Measurements from ENCODE around the gene SPINT2. TPM values are rescaled to one million over a fixed set of nuclear protein-coding genes. Genes with fewer than 3 reads are reported as not detected.

Gene SPINT2
- total RNA-seq, 1 donor from 2014 or later, result 71.0 TPM

DNA sequence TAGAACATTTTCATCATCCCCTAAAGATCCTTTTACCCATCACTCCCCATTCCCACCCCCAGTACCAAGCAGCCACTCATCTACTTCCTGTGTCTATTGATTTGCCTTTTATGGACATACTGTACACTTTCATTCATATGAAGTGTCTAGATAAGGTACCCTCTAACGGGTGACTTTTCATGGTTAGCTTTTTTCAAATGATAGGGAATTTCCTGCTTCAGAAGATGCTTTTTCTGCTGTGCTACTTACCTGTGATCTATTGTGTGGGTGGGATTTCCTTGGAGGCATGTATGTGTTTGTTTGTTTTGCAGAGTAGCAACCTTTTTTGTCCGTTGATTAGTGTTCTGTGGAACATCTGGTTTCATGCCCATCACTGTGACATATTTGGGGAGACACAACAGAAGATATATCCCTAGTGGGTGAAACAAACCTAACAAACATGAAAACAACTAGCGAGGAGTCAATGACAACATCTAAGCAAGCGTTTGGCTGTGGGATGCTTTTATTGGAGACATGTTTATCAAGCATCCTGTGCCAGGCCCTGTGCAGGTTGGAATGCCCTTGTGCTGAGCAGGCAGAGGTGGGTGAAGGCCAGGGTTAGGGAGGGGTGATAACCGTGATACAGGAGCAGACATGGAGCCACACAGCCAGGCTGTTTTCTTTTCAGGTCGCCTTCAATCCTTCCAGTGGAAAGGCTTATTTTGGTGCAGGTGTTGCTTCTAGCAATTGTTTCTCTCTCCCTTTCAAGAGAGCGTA is 17.6 kb downstream of the SPINT2 start:
- Mint-ChIP-seq H3K4me1 (peaks cover 10% of the 10 kb centered on the region), H3K36me3 (no peaks in the 10 kb centered on the region), H3K27me3 (ENCODE audit: insufficient read depth, low read depth) (peaks cover 6% of the 10 kb centered on the region), H3K27ac (no peak overlapping the region), H3K4me3 (no peak overlapping the region), H3K9me3 (no peaks in the 10 kb centered on the region)
- H3K4me1 ChIP-seq, result peaks cover 5% of the 10 kb centered on the region
- no peak overlapping the region for H3K4me2 ChIP-seq
- H4K20me1 ChIP-seq (ENCODE audit: low read depth), result peaks cover 21% of the 10 kb centered on the region
- no peak overlapping the region for H3K9ac ChIP-seq
- no peaks in the 10 kb centered on the region for H3K36me3 ChIP-seq
- no peak for DNase-seq (ENCODE audit: low spot score)
- no peaks in the 10 kb centered on the region for H3K27me3 ChIP-seq
- TF ChIP-seq CTCF (IDR thresholded peaks at IDR 0.05) (no peak), EZH2phosphoT487 (IDR thresholded peaks at IDR 0.05) (no peak), EZH2 (IDR thresholded peaks at IDR 0.05) (no peak)
- no peak overlapping the region for H3K27ac ChIP-seq
- peaks cover 47% of the 10 kb centered on the region for H3K79me2 ChIP-seq (ENCODE audit: low read depth)
- peaks cover 7% of the 10 kb centered on the region for H3F3A ChIP-seq (ENCODE audit: low read depth)
- H2AFZ ChIP-seq (replicated peaks), result no peak overlapping the region
- H3K4me3 ChIP-seq, result no peak overlapping the region
- H3K9me3 ChIP-seq (ENCODE audit: low read depth), result no peaks in the 10 kb centered on the region

DNA sequence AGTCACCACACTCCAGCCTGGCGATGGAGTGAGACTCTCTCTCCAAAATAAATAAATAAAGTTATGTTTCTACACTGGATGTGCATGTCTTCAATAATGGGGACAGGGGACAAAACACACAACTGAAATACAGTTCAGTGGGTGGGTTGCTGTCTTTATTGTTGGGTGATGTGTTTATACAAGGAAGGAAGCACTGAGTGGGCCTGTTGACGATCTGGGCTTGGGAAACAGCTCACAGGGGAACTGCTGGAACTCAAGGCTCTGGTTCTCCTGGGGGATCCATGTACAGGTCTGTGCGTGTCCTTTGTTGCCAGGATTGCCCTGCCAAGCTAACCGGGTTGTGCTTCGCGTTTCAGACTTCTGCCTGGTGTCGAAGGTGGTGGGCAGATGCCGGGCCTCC is 18.9 kb downstream of the SPINT2 start:
- Histone ChIP-seq H3K4me3 (no peak overlapping the region), H3K36me3 (no peaks in the 10 kb centered on the region), H3F3A (ENCODE audit: low read depth) (no peaks in the 10 kb centered on the region), H3K4me1 (no peaks in the 10 kb centered on the region), H3K27me3 (no peaks in the 10 kb centered on the region), H3K27ac (no peak overlapping the region), H4K20me1 (ENCODE audit: low read depth) (peaks cover 10% of the 10 kb centered on the region), H2AFZ (replicated peaks) (no peak overlapping the region), H3K9ac (no peak overlapping the region), H3K79me2 (ENCODE audit: low read depth) (peaks cover 38% of the 10 kb centered on the region), H3K9me3 (ENCODE audit: low read depth) (no peaks in the 10 kb centered on the region), H3K4me2 (no peak overlapping the region)
- H3K27me3 Mint-ChIP-seq (ENCODE audit: insufficient read depth, low read depth), result peaks cover 6% of the 10 kb centered on the region
- H3K4me1 Mint-ChIP-seq, result peaks cover 10% of the 10 kb centered on the region
- no peaks in the 10 kb centered on the region for H3K9me3 Mint-ChIP-seq
- H3K27ac Mint-ChIP-seq, result no peak overlapping the region
- no peak for DNase-seq (ENCODE audit: low spot score)
- TF ChIP-seq CTCF (IDR thresholded peaks at IDR 0.05), result no peak
- no peak overlapping the region for H3K4me3 Mint-ChIP-seq
- no peaks in the 10 kb centered on the region for H3K36me3 Mint-ChIP-seq

- Histone ChIP-seq H2AFZ (replicated peaks) (no peak overlapping the region), H3K4me1 (no peaks in the 10 kb centered on the region), H3K36me3 (no peaks in the 10 kb centered on the region), H3K79me2 (ENCODE audit: low read depth) (peaks cover 27% of the 10 kb centered on the region), H3F3A (ENCODE audit: low read depth) (no peaks in the 10 kb centered on the region), H3K9ac (no peak overlapping the region), H3K27me3 (no peaks in the 10 kb centered on the region), H3K4me2 (no peak overlapping the region), H3K4me3 (no peak overlapping the region), H3K9me3 (ENCODE audit: low read depth) (no peaks in the 10 kb centered on the region), H3K27ac (no peak overlapping the region), H4K20me1 (ENCODE audit: low read depth) (peaks cover 6% of the 10 kb centered on the region)
- peaks cover 9% of the 10 kb centered on the region for H3K4me1 Mint-ChIP-seq
- peaks cover 6% of the 10 kb centered on the region for H3K27me3 Mint-ChIP-seq (ENCODE audit: insufficient read depth, low read depth)
- no peak for TF ChIP-seq EZH2phosphoT487 (IDR thresholded peaks at IDR 0.05)
- no peak for TF ChIP-seq EZH2 (IDR thresholded peaks at IDR 0.05)
- no peaks in the 10 kb centered on the region for H3K9me3 Mint-ChIP-seq
- no peak overlapping the region for H3K4me3 Mint-ChIP-seq
- no peak overlapping the region for H3K27ac Mint-ChIP-seq
- H3K36me3 Mint-ChIP-seq, result no peaks in the 10 kb centered on the region
- no peak for DNase-seq (ENCODE audit: low spot score)
Observed at GRCh38 chr19:38284422-38284821, 20.0 kb downstream of the SPINT2 start.

DNA sequence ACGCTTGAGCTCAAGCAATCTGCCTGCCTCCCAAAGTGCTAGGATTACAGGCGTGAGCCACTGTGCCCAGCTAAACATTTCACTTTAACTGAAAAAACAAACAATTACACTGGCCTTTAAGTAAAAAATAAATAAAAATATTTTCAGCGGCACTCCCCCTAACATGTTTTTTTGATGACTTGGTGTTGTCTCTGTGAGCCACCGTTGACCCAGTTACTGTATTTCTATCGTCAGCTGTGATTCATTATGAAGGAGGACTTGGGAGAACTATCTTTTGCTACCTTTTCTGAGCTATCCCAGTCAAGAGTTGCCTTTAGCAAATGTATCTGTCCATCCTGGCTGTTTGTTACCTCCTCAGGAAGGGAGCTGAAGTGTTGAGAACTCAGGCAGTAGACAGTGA is 21.2 kb downstream of the SPINT2 start:
- Histone ChIP-seq H3K9ac (no peak overlapping the region), H3K27ac (no peak overlapping the region)
- DNase-seq (ENCODE audit: low spot score), result no peak

More for the DNA sequence above, 21.2 kb downstream of the SPINT2 start:
- Histone ChIP-seq H3K79me2 (ENCODE audit: low read depth) (peaks cover 17% of the 10 kb centered on the region), H3K4me3 (no peak overlapping the region), H2AFZ (replicated peaks) (no peak overlapping the region), H3K36me3 (no peaks in the 10 kb centered on the region), H3K4me1 (no peaks in the 10 kb centered on the region), H4K20me1 (ENCODE audit: low read depth) (peaks cover 6% of the 10 kb centered on the region), H3F3A (ENCODE audit: low read depth) (no peaks in the 10 kb centered on the region), H3K9me3 (ENCODE audit: low read depth) (no peaks in the 10 kb centered on the region), H3K27me3 (no peaks in the 10 kb centered on the region), H3K4me2 (no peak overlapping the region)
- Mint-ChIP-seq H3K4me1 (peaks cover 18% of the 10 kb centered on the region), H3K4me3 (no peak overlapping the region), H3K9me3 (no peaks in the 10 kb centered on the region), H3K27me3 (ENCODE audit: insufficient read depth, low read depth) (peaks cover 6% of the 10 kb centered on the region), H3K27ac (no peak overlapping the region), H3K36me3 (no peaks in the 10 kb centered on the region)
- no peak for TF ChIP-seq EZH2phosphoT487 (IDR thresholded peaks at IDR 0.05)
- TF ChIP-seq CTCF (IDR thresholded peaks at IDR 0.05), result no peak
- TF ChIP-seq EZH2 (IDR thresholded peaks at IDR 0.05), result no peak
